IPS-NIHi7 (cell line): ENCODE data around the gene MYO7B.

ENCODE experiments used
- DNase-seq: peaks from one replicate; pipeline ENCODE4 v3.0.0; 2012; ENCODE audit warnings: mixed read lengths; ENCODE audit errors: extremely low spot score

MYO7B gene

DNA sequence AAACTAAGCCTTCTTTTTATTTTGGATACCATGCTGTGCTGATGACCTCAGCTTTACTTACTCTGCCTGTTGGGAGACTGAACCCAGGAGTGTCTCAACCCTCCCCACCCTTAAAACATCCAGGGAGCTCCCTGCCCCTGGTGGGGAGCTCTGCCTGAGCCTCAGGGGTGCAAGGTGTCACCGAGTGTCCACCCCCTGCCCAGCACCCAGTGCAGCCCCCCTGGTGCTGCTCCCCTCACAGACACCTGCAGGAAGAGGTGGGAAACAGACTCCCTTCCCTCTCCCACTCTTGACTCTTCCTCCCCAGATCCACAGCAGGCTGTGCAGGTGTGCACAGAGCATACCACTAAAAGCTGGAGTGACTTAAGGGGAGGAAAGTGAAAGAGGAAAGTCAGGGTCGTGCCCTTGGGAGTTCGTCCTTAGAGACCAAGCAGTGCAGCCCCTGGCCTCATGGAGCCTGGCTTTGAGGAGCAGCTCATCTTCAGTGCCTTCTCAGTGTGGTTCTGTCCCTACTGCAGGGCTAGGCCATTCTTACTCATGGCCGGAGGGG is 51.3 kb downstream of the MYO7B start:
- DNase-seq: no peak

DNA sequence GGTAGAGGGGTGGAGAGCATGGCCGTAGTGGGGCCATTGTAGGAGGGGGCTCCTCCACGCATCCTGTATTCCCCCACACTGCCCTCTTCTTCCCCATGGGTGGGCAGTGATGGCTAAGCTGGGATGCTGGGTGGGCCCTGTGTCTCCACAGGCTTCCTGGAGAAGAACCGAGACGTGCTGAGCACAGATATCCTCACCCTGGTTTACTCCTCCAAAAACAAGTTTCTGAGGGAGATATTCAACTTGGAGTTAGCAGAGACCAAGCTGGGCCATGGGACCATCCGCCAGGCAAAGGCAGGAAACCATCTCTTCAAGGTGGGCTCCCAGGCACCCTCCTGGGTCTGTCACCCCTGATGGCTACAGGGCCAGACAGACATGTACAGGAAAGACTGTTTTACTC is 52.8 kb downstream of the MYO7B start:
- DNase-seq: no peak

DNA sequence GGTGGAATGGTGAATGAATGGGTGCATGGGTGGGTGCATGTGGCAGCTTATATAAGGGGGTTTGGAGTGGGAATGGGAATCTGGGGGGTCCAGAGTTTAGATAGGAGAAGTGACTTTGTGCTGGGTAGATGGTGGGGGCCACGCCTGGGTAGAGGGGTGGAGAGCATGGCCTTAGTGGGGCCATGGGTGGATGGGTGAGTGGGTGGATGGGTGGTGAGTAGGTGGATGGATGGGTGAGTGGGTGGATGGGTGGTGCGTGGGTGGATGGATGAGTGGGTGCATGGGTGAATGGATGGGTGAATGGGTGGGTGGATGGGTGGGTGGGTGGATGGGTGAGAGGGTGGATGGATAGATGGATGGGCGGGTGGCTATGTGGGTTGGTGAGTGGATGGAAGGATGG is 53.9 kb downstream of the MYO7B start:
- DNase-seq: no peak

DNA sequence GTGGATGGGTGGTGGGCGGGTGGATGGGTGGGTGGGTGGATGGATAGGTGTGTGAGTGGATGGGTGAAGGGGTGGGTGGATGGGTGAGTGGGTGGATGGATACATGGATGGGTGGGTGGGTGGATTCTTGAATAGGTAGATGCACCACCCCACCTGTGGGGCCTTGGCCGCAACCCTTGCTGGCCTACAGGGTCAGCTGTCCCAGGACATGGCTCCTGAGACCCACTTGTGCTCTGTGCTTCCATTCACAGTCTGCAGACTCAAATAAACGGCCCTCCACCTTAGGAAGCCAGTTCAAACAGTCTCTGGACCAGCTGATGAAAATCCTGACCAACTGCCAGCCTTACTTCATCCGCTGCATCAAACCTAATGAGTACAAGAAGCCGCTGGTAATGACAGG is 54.4 kb downstream of the MYO7B start:
- DNase-seq: no peak

DNA sequence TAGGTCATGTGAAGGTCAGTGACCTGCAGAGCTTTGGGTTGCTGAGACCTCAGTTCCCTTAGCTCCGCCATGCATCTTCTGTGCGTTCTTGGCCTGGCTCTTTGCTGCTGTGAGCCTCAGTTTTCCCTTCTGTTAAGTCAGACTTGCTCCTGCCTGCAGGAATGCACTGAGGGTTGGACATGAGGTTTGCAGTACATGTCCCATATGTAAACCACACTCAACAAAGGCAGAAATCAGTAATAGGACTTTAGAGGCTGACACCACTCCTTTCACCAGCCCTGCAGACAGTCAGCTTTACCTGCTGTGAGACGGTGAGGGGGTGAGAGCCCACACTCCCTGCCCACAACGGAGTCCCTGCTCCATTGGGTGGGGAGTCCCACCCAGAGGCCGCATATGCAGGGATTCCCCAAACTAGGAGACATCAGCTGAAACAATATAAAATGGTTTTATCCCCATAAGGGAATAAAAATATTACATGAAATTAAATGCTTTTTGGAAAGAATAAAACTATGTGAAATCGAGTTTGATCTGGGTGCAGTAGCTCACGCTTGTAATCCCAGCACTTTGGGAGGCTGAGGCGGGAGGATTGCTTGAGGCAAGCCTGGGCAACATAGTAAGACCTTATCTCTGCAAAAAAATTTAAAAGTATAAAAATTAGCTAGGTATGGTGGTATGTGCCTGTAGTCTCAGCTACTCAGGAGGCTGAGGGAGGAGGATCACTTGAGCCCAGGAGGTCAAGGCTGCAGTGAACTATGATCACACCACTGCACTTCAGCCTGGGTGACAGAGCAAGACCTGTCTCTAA is 55.1 kb downstream of the MYO7B start:
- no peak for DNase-seq

DNA sequence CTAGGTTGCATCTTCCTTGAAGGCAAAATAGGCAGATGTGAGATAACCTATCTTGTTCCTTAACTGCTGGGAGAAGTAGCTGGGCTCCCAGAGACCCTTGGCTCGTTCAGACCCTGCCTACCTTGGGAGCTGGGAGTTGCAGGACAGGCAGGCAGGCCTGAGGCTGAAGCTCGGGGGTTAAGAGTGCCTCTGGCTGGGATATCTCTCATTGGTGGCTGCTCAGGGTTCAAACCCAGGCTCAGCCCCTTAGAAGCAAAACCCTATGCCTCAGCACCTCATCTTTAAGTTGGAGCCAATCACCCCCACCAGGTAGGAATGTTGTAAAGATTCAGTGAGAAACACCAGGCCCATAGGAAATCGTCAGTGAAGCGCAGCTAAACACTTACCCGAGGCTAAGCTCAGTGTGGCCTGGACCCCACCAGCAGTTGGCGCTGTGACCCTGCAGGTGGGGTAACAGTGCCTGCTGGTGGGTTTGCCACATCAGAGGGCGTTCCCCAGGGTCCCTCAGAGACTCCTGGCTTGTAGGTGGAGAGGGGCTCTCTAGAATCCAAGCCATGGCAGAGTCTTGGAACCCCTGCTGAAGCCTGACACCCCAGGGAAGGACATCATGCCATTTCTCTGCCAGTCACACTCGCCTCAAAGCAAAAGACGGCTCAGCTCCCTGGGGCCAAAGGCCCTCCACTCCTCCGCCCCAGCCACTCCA is 55.9 kb downstream of the MYO7B start:
- DNase-seq: peak; percentile 98

DNA sequence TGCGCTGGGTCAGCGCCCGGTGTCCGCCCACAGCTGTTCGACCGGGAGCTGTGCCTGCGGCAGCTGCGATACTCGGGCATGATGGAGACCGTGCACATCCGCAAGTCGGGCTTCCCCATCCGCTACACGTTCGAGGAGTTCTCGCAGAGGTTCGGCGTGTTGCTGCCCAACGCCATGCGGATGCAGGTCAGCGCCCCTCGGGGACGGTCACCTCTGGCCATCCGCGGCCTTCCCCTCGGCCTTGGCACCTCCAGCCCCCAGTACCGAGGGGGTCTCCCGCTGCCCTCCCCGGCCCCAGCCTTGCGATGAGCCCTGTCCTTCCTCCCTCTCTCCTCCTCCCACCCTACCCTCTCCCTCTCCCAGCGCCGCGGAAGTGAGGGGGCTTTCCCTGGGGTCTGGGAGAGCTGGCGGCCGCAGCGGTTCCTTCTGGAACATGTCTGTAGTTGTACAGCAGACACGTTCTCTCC is 57.3 kb downstream of the MYO7B start:
- DNase-seq: no peak

DNA sequence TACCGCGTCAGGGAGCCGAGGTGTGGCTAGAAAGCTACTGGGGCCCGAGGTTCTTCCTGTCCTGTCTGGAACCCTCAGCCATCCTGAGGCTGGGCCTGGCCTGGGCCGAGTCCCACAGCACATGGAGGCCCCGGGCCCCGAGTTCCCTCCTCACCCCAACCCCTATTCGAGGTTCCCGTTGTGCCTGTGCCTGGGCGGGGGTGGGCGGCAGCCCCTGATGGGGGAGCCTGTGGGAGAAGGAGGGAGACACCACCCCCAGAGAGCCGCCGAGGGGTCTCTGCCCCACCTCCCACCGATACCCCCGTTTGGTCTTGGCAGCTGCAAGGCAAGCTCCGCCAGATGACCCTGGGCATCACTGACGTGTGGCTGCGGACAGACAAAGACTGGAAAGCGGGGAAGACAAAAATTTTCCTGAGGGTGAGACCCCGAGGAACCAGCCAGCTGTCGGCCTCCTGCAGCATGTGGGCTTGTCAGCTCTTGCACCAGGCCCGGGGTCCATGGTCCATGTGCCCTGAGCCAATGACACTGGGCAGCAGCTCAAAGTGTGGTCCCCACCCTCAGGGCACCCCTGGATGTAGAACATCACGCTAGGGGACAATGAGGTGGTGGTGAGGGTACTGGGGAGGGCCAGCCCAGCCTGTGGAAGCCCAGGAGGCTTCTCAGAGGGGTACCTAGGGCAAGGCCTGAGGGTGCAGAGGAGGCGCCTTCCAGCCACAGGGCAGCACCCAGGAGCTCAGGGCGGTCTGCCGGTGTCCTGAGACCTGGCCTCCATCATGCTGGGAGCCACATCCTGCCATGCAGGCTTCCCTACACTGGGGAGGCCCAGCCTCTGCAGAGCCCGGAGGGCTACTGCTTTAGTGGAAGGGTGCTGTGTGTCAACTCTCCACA is 58.0 kb downstream of the MYO7B start:
- no peak for DNase-seq

DNA sequence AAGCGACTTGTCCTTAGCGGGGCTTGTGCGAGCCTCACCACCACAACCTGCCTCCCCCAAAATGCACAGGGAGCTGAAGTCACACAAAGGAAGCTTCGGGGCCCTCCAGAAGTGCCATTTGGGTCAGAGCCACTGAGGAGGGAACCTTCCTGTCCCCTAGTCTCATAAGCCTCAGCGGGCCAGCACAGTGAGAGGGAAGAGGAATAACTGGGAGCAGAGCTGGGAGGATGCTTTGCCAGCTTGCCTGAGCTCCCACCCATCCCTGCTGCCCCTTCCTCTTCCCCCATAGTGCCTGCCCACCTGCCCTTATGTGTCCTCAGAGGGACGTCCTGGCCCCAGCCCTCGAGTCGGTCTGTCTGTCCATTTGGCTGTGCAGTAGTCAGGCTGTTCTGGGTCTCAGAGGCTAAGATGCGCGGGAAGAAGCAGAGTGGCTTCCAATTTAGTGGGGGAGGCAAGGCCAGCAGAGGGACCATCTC is 58.7 kb downstream of the MYO7B start:
- no peak for DNase-seq

DNA sequence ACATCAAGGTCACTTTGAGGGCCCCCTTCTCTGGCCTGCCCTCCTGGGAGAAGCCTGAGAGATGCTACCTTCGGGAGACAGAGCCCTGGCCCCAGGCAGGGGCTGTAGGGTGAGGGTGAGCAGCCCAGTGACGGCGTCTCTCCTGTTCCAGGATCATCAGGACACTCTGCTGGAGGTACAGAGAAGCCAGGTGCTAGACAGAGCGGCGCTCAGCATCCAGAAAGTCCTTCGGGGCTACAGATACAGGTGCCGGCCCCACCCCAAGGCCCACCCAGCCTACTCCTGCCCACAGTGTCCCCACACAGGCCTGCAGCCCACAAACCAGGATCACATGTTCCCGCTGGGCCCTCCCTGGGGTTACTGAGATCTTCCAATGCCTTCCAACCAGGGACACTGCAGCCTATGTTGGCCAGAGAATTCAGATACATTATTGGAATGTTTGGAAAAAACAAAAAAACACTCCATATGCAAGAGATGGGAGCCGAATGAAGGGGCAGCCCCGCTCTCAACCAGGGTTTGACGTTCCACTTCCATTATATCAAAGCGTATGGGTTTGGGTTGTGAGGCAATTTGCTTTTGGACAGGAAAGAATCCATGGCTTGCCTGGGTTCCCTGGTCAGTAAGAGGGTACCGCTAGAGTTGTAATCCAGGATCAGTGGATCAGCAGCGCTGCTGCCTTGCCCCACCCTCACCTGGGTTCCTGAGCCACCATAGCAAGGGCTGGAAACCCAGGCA is 61.0 kb downstream of the MYO7B start:
- DNase-seq: no peak

DNA sequence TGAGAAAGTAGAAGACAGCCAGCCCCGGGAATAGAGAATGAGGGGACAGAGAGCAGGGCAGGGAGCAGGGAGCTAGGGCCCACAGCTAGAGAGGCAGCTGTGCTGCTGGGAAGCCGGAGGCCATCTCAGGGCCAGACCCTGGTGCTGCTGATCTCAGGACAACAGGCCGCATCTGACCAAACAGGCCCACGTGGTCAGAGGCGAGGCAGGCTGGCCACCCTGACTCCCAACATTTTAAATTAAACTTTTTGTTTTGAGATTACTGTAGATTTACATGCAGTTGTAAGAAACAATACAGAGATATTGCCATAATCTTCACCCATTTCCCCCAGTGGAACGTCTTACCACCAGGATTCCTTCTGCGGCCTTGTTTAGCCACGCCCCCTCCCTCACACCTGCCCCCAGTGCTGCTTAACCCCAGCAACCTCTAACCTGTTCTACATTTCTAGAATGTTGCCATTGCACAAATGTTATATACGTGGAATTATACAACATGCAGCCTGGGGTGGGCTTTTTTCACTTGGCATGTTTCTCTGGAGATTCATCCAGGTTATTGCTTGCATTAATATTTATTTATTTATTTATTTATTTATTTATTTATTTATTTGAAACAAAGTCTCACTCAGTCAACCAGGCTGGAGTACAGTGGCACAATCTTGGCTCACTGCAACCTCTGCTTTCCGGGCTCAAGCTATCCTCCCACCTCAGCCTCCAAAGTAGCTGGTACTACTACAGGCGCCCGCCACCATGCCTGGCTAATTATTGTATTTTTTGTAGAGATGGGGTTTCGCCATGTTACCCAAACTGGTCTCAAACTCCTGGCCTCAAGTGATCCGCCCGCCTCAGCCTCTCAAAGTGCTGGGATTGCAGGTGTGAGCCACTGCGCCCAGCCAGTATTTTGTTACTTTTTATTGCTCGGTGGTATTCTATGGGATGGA is 61.8 kb downstream of the MYO7B start:
- DNase-seq: no peak

DNA sequence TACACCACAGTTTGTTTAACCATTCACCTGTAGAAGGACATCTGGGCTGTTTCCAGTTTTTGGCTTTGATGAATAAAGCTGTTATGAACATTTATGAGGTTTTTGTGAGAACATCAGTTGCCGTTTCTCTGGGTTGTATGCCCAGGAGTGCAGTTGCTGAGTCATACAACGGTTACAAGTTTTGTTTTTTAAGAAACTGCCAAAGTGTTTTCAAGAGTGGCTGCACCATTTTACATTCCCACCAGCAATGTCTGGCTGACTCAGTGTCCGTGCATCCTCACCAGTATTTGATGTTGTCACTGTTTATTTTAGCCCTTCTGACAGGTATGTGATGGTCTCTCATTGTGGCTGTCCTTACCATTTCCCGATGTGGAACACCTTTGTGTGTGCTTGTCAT is 62.5 kb downstream of the MYO7B start:
- no peak for DNase-seq

DNA sequence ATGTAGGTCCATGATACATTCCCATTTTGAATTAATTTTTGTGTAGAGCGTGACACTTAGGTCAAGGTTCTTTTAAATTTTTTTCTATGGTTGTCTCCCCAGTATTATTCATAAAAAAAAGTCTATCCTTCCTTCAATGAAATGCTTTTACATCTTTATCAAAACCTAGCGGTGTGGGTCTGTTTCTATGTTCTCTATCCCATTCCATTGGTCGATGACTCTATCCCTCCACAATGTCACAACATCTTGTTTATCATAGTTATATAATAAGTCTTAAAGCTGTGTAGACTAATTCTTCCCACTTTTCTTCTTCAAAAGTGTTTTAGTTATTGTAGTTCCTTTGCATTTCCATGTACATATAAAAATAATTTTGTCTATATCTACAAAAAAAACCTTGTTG is 63.2 kb downstream of the MYO7B start:
- no peak for DNase-seq

DNA sequence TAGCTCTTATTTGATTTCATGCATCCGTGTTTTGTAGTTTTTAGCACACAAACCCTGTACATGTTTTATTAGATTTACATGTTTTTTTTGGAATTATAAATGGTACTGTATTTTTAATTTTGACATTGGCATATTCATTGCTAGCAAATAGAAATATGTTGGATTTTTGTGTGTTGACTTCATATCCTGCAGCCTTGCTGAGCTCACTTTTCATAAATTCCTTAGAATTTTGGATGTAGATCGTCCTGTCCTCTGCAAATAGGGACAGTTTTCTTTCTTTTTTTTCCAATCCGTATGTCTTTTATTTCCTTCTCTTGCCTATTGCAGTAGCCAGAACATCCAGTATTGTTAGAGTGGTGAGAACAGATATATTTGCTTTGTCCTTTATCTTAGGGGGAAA is 63.7 kb downstream of the MYO7B start:
- no peak for DNase-seq

DNA sequence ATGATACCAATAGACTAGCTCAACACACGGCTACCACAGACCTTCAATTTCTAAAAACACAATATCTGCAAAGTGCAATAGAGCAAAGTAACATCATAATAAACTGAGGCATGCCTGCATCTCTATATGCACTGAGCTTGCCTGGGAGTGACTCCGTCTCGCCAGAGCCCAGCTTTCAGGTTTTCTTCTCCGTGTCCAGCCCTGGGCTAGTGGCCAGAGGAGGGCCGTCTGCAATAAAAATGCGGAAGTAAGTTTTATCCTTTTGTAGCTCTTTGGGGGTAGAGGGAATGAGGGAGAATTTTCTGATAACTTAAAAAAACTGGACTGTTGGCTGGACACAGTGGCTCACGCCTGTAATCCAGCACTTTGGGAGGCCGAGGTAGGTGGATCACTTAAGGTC is 69.5 kb downstream of the MYO7B start:
- DNase-seq: no peak

DNA sequence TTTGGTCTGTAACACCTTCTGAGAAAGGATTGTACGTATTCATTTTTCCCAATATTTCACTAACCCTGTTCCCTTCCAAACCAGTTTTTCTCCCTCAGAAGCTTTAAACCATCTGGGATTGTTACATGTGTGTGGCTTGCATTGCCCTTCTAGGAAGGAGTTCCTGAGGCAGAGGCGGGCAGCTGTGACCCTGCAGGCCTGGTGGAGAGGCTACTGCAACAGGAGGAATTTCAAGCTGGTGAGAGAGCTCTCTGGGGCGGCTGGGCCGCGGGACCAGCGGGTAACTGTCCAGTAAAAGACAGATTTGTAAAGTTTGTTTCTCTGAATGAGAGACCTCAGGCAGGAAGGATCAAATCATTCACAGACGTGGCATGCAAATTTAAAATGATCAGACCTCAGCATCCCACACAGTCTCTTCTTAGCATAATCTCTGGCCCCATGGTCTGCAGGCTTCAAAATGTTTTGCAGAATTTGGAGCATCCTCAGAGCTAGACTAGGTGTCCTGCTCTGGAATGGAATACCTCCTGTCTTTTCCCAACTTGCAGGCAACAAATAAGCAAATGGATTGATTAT is 70.3 kb downstream of the MYO7B start:
- no peak for DNase-seq

DNA sequence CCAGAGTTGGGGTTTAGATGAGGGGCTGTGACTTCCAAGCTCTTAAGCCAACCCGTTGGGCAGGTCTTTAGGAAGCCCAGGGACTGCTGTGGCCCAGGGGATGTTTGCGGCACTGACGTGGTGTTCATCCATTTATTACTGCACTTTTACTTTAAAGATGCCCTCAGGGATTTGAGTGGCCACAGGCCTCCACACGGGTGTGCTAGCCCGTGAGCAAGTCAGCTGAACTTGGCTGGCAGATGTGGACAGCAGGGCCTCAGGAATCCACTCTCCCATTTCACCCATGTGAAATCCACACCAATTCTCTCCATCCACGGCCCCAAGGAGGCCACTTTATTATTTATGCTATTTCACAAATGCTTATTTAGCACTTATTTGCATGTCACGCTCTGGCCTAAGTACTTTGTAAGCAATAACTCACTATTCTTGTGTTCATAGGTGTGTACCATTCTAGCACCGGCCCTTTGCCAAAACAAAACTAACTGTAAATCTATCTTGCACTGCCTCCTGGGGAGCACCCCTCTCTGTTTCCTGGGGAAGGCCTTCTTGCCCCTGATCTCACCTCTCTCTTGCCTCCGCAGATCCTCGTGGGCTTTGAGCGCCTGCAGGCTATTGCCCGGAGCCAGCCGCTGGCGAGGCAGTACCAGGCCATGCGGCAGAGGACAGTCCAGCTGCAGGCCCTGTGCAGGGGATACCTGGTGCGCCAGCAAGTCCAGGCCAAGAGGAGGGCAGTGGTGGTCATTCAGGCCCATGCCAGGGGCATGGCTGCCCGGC is 71.3 kb downstream of the MYO7B start:
- no peak for DNase-seq

DNA sequence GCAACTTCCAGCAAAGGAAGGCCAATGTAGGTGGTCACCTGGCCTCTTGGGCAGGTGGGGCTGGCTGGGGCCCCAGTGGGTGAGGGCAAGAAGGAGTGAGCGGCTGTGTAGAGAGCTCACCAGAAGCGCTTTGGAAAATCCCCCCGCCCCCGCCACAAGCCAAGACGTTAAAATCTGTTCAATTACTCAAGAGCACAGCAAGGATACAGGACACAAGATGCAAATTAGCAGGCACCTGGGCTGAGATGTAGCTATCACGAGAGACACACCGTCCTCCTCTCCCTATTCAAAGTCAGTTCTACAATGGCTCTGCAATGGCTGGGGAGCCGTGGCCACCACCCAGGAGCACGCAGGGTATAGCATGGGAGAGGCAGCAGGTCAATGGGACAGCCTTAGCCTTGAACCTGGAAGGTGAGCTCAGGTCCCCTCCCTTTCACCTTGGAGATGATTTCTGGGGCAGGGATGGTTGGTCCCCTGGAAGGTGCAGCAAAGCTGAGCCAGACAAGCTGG is 72.0 kb downstream of the MYO7B start:
- DNase-seq: no peak
